A549 treated with AZD9567 at 1 μM for 4 hours (cell line): Measurements from ENCODE around the gene RGS13. TPM values are rescaled to one million over a fixed set of nuclear protein-coding genes. Genes with fewer than 3 reads are reported as not detected.

Source experiments
- total RNA-seq: library from RNA; stranded (reverse); fragments of 200-300 nt; extraction: Qiagen RNA extraction; gene quantifications from 5 replicates; pipeline ENCODE4 v1.2.3, GENCODE V29; 2022; ENCODE audit not compliant: insufficient read depth

RGS13 gene, protein sequence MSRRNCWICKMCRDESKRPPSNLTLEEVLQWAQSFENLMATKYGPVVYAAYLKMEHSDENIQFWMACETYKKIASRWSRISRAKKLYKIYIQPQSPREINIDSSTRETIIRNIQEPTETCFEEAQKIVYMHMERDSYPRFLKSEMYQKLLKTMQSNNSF
- not detected in 5 replicates for total RNA-seq

DNA sequence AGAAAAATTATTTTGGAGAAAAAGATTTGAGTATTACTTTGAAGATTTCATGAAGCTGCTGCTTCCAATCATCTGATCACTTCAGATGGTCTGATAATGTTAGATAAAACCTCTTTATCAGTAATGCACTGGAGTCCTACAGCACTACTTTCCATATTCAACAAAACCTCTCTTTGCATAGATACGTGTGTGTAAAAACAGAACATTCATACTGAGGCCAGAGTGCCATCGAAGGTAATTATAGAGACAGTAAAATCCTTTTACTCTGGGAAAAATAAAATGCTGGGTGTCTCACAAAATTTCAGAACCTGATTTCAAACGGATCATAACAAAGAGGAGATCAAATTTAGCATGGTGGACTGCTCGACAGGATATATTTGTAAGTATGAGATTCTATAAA, at the start of gene RGS13:
Gene RGS13 (plus strand): TSS at position 209 of the 400 bp plus-strand sequence. CDS start 8,188 bp downstream, outside the sequence.

Other genes starting within 250 kb of the RGS13 start
- not detected in 5 replicates for gene RGS1, start 60.4 kb upstream of the RGS13 start, total RNA-seq
- gene RGS2, start 172.9 kb downstream of the RGS13 start, total RNA-seq, result 96.9 to 120 TPM (median 103 TPM) in 5 replicates